Activated effector memory CD4-positive, alpha-beta T cell treated with anti-CD3 and anti-CD28 coated beads, Interleukin-2, amount 50 U/mL, for 16 hours (primary cell): ENCODE measurements around the gene SIDT1.

Experiments used
- DNase-seq: peaks from one replicate; pipeline ENCODE4 v3.0.0-alpha.2; 2020

The SIDT1 gene

DNA sequence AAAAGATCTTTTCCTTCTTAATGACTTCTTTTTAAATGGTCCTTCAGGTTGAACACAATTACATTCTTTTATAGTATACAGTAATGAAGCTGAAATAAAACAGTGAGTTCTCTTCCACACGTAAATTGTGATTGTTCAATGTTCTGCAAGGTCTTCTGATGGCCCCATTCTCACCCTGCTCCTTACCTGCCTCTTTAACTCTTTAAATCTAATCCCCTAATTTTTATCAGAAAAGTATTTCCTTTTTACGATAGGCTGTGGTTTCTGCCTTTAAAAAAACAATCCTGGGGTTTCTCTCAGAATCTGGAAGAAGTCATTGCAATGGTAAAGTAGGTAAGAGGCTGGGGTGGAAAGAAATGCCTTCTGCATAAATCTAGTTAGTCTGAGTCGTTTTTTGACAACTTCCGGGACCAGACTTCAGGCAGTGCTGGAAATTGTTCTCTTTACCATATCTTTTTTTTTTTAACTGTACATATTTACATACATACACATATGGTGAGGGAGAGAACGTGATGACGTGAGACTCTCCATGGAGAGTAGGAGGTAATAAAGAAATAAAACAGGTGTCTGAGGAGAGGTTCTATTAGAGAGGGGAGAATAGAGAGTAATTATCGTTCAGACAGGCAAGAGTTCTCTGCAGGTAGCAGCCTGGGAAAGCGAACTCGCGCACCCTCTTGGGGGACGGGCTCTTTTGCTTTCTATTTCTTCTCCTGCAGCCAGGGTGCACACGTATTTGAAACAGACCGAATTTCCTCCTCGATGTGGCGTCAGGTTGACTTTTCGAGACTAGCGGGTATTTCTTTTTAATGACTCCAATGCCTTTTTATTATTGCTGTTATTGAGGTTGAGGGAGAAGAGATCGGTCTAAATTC is at the start of gene SIDT1:
Gene SIDT1 (plus strand): TSS at position 730 of the 872 bp plus-strand sequence. CDS start 467 bp downstream, outside the sequence.
- DNase-seq, result peak; percentile 89

DNA sequence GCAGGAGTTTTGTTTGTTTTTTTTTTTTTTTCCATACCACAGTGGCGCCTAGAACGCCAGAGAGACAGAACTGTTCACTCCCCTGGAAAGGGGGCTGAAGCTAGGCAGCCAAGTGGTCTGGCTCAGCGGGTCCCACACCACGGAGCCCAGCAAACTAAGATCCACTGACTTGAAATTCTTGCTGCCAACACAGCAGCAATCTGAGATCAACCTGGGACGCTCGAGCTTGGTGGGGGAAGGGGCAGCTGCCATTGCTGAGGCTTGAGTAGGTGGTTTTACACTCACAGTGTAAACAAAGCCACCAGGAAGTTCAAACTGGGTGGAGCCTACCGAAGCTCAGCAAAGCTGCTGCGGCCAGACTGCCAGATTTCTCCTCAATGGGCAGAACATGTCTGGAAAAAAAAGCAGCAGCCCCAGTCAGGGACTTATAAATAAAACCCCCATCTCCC is 47.2 kb upstream of the SIDT1 start:
- DNase-seq, result peak; percentile 65

DNA sequence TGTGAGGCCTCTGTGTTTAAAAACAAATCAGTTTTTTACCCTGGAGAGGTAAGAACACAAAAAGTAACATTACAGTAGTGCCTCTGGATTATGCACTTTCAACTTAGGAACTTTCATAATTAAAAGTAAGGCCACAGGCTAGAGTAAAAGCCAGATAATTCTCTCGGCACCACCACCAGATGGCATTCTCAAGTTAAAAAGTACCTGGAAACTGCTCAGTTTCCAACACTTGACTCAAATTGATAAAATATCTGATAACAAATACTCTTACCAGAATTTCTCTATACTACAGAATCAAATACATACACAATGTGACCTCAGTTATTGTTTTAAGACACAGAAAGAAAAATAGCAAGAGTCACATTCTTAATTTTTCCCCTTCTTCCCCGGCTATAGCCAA is 37.3 kb upstream of the SIDT1 start:
- DNase-seq, result peak; percentile 66

DNA sequence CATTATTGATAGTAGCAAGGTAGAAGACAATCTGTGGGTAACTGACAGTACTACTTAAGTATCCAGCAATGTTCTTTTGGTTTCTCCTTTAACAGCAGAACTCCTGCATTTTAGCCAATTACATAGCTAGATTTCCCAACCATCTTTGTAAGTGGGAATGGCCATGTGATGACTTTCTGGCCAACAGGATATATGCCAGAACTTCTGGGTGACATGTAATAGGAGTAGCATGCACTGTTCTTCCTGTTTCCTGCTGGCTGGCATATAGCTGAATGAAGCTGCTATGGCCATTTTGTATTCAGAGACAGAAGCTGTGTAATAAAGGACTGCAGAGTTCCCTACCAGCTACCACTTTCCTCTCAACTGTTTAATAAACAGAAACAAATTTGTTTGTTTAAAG is 35.4 kb upstream of the SIDT1 start:
- no peak for DNase-seq

DNA sequence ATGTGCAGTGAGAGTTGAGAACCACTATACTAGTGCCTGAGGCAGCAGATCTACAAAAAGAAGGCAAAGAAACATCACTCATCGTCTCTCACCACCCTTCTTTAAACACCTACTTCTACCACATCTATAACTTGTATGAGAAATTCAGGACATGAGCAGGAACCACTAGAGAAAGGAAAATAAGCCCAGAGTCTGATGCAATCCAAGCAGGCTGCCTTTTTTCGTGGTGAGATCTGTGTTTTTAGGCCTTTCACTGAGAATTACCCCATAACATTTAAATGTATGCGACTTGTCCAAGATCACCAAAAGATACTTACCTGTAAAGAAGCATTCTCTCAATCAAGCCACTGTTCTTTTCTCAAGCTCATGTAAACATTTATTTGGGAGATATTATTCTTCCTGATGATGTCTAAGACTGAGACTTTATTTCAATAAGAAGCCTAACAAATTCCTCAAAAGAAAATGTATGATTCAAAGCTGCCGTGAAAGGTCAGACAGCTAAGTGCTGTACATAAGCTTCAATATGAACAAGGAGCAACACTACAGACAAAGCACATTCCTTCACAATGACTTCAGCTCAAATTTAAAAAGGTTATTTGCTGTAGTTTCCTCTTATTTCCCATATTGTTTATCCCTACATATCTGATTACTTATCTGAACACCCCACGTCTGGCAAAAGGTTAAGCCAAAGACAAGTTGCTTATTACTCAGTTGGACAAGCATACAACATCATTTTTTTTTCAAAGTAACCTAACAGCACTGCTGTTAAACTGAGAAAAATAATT is 33.9 kb upstream of the SIDT1 start:
- no peak for DNase-seq

DNA sequence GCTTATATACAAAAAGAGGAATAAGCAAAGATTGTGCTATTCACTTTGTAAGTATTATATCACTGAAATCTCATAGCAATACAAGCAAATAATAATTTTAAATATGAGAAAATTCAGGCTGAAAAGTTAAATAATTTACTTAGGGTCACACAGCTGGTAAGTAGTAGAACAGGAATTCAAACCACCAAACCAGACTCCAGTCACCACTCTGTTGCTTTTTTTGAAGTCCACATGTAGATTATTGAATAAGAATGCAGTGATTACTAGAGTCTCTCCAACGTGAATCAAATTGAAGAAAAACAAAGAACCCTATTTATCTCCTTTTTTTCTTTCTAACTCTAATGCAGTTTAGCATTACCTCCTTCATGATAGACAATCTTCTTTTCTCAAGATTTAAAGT is 33.3 kb upstream of the SIDT1 start:
- DNase-seq, result no peak

DNA sequence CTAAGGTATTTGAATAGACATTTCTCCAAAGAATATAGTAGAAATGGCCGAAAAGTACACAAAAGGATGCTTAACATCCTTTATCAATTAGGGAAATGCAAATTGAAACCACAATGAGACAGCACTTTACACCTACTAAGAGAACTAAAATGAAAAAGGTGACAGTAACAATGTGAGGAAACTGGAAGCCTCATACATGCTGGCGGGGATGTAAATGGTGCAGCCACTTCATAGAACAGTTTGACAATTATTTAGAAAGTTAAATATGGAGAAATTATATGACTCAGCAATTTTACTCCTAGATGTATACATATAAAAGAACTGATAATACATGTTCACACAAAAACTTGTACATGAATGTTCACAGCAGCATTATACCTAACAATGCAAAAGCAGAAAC is 30.8 kb upstream of the SIDT1 start:
- no peak for DNase-seq

DNA sequence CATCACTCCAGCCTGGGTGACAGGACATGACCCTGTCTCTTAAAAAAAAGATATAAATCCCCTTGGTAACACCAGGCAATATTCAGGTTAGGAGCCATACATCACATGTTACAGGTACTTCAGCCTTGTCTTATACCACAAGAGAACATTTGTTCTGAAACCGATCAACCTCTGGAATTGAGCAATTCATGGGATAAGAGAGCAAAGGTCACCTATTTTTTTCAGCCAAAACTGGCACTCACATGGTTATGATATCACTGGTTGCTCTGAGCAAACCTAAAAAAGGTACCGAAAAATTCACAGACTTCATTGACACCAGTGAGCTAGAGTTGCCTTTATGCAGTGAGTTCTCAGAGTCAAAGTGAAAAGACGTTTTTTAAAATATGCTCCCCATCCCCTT is 26.5 kb upstream of the SIDT1 start:
- DNase-seq, result no peak

DNA sequence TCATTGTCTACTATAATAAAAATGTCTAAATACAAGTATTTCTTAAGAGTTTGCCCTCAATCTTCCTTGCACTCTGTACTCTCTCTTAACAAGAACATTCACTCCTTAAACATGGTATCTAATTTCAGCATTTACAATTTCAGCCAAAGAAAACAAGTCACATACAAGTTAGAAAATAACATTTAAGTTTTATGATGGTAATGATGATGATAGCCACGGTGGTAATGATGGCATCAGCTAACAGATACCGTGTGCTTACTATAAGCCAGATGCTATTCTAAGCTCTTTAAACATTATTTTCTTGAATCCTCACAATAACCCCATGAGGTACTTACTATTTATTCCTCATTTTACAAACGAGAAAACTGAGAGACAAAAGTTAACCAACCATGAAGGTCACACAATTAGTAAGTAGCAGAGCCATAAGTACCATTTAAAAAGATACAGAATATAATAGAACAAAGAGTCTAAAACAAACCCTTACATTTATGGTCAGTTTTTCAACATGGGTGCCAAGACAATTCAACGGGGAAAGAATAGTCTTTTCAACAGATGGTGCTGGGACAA is 24.8 kb upstream of the SIDT1 start:
- no peak for DNase-seq

DNA sequence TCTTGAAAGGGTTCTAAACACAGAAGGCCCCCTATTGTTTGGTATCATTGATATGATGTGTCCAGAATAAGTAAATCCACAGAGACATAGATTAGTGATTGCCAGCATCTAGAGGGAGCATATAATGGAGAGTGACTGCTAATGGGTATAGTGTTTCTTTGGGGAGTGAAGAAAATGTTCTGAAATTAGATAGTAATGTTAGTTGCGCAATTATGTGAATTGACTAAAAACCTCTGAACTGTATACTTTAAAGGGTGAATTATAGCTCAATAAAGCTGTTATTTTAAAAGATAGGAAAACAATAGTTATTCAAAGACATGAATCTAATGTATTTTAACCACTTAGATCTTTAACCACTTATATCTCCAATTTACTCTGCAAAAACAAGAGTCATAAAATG is 23.4 kb upstream of the SIDT1 start:
- DNase-seq, result no peak

DNA sequence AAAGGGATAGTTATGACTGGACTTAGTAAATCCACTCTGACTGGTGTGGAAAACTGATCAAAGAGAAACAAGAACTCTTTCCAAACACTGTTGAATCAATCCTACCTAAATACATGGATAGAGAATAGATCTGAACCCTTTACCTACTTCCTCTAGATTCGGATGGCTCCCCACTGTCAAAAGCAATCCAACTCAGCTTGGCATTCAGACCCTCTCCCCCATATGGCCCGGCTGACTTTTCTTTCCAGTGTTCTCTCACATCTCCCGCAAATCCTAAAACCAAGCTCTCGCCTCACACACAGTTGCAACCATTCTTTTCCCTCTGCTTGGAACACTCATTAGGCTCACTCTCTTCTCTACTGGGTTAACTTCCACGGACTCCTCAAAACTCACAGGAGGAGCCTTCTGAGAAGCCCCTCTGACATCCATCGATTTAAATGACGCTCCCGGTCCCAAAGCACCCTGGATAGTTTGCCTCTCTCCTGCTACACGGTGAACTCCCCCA is 18.0 kb upstream of the SIDT1 start:
- DNase-seq, result no peak

DNA sequence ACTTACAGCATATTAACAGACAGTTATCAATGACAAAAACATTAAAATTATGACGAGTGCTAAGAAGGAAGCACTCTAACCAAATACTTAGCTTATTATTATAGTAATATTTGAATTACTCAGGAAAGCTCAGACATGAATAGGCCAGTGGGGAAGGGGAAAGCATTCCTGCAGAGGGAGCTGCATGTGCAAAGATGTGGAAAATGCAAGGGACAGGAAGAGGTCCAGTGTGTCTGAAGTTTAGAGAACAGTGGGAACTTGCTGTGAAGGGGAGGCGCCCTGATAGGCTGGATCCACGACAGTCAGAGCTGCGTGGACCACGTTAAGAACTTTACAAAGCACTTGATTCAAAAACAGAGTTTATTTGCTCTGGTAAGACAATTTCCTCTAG is 16.2 kb upstream of the SIDT1 start:
- DNase-seq, result no peak

DNA sequence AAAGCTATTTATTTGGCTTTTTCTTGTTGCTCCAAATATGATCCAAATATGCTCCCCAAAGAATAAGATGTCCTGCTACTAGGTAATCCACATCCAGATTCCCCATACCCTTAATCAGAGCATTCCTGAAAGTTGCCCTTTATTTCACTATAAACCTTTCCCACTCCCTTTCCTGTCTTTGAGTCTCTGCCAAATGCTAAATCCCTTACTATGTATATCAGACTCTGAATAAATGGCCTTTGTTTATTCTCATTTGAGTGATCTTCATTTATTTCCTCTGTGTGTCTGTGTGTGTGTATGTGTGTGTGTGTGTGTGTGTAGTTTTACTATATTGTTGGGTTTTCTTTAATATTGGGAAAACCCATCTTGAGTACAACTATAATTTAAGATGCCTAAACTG is 10.4 kb upstream of the SIDT1 start:
- DNase-seq, result no peak

DNA sequence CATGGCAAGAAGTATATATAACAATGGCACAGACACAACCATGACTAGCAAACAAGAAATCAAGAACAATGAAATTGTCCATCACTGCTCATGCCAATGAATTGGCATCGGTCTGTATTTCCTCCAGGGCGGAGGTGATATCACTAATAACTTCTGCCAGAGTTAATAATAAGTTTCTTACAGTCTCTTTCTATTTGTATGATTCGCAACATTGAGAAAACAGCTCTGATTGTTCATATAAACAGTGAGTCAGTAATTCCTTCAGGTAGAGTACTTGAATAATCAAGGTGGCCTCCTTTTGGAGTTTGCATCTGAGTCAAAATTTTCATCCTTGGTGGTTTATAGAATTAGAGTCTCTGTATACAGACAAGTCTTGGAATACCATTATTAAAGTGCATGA is 9.1 kb upstream of the SIDT1 start:
- DNase-seq, result no peak

DNA sequence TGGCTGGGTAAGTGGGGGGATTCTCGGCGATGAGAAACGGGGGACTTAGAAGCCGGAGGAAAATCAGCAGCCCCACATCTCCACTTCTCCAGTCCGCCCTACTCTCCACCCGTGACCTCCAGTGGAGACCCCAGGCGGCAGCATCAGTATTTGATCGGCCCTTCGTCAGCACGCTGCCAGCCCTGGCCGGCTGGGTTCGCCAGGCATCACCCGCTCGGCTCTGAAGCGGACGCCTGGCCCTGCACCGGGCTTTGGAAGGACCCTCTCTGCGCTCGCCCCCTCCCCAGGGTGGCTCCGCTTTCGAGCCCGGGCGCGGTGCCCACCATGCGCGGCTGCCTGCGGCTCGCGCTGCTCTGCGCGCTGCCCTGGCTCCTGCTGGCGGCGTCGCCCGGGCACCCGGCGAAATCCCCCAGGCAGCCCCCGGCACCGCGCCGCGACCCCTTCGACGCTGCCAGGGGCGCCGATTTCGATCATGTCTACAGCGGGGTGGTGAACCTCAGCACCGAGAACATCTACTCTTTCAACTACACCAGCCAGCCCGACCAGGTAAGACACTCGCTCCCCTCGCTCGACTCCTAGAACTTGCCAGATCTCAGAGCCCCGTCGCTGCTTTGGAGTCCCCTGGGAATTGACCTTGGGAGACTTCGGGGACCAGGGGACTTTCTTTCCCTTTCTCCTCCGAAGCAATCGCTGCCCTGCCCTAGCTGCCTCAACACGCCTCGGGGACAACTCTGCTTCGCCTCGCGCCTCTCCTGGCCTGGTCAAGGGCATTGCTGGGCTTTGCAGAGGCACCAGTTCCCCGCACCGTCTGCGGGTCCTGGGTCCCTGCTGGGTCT is 561 bp downstream of the SIDT1 start:
- DNase-seq, result peak; percentile 83

DNA sequence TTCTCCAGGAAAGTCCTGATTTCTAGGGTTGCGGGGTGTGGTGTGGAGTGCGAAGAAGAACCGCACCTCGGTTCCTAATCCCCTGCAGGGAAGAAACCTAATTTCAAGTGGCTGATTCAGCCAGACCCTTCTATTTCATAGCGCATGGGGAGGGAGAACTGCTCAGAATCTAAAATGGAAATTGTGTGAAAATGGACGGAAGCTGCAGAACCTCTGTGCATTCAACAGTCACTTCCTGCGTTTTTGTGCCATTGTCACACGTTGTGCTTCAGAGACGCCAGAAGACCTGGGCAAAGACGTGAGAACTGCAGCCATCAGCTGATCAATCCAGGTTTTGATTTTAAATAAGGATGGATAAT is 1.2 kb downstream of the SIDT1 start:
- peak; percentile 74 for DNase-seq

DNA sequence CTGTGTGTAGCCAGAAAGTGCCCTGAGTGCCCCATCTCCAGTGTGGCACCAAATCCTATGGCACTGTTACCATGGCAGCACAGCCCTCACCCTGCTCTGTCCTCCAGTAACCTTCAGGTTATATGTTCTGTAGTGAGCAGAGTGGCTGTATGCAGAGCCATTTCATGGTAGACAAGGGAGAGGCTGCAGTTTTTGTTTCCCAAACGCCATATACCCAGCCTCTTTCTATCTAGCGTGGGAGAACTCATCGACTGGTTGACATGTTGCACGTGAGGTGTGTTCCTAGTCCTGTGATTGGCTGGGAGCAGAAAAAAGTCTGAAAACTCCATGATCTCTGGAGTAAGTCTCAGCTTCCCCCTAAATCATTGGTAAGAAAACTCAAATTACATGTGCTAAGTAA is 2.0 kb downstream of the SIDT1 start:
- peak; percentile 64 for DNase-seq

DNA sequence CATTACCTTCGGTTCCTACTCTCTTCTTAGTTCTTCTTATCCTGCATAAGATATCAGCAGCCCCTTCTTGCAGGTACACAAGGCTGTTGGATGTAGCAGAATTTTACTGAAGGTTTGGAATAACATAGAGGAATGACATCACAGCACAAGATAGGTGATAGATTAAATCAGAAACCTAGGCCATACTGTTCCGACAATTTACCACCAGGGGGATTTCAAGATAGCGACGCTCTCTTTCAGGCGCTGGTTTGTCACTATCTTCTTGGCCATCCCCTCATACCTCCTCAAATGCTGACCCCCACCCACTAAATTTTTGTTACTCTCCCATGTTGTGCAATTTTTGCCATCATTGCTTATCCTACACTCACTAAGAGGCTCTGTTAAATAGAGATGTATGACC is 3.5 kb downstream of the SIDT1 start:
- no peak for DNase-seq

DNA sequence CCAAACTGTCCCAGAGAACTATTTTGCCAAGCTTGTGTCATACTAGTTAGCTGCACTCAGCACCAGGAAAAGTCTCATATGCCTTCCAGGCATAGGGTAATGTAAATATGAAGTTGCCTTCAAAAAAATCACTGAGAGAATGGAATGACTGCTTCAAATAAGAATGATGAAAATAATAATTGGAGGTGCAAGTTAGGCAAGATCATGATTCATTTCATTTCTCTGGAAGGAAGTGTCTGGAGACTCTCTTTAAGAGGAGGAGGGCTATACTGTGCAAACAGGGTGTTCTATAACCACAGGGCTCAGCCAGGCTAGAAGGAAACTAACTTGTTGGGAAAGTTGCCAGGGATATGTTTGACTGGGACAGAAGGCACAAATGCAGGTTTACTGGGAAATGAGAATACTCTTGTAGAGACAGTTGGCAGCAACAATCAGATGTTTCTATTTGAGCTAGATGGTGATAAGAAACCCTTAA is 4.3 kb downstream of the SIDT1 start:
- no peak for DNase-seq

DNA sequence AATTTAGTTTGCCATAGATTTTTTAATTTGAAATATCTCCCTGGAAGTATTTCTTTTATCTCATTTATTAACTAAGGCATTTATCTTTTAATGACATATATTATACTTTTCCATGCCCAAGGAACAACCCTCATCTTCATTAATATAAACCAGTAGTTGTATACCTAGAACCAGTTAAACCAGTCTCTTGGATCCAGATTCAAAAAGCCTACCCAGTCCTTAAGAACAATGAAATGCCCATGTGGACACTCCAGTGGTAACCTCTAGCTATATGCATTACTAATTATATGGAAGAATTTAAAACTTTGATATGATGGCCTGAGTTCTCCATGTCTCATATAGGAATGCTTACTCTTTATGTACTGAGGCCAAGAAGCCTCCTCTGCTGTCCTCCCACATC is 4.8 kb downstream of the SIDT1 start:
- no peak for DNase-seq

DNA sequence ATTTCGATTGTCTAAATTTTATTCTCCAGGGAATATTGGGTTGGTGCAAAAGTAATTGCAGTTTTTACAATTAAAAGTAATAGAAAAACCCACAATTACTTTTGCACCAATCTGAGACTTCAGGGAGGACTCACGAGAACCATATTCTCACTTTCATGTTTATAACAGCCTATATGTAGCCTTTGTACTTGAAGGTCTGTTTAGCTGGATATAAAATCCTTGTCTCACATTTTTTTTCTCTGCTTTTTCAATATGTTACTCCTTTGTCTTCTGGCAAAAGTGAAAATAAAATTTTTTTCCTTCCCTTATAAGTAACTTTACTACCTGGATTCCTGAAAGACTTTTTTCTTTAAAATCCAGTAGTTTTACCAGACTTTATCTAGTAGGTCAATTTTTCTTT is 9.2 kb downstream of the SIDT1 start:
- DNase-seq, result no peak

DNA sequence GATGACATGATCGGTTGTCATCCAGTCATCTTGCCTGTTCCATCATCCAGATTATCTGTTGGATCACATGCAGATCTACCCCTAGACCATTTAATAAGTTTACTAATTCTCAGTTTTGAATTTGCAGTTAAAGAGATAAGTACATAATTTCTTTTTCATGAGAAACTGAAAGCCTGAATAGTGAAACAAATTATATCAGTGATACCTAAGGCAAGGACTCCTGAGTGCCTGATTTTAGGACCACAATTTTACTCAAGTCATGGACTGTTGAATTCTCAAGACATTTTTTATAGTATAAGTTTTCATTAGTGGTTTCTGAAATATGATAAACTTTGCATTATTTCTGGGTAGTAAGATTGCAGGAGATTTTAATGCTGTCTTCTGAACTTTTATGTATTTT is 13.2 kb downstream of the SIDT1 start:
- DNase-seq, result no peak

DNA sequence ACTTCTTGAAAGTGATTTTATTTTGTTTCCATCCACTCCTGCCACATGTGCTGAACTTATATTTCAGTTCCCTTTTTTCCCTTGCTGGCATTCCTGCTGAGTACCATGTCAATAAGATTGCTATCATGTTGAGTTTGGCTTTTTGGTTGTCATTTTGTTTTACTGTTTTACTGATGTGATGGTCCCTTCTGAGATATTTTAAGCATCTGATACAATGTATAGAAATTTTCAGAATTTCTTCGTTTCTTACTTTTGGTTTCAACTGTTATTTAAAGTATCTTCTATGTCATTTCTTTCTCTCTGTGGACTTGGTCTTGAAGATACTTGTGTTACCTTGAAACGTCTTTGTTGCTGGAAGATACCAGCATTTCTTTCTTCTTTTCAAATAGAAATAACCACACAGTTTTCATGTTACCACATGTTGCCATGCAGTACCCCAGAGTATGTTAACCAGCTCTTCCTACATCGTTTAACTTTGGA is 14.1 kb downstream of the SIDT1 start:
- DNase-seq, result no peak
